ENCODE measurements around the gene TIAM2.

GRCh38 chr6:154996016-154996590 lies 988 bp downstream of the TIAM2 start:
- TF ChIP-seq, protein P1, sequence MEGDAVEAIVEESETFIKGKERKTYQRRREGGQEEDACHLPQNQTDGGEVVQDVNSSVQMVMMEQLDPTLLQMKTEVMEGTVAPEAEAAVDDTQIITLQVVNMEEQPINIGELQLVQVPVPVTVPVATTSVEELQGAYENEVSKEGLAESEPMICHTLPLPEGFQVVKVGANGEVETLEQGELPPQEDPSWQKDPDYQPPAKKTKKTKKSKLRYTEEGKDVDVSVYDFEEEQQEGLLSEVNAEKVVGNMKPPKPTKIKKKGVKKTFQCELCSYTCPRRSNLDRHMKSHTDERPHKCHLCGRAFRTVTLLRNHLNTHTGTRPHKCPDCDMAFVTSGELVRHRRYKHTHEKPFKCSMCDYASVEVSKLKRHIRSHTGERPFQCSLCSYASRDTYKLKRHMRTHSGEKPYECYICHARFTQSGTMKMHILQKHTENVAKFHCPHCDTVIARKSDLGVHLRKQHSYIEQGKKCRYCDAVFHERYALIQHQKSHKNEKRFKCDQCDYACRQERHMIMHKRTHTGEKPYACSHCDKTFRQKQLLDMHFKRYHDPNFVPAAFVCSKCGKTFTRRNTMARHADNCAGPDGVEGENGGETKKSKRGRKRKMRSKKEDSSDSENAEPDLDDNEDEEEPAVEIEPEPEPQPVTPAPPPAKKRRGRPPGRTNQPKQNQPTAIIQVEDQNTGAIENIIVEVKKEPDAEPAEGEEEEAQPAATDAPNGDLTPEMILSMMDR (IDR thresholded peaks at IDR 0.05): no peak
- TF ChIP-seq EP300 (IDR thresholded peaks at IDR 0.05) (no peak), POLR2A (IDR thresholded peaks at IDR 0.05) (no peak)

Measured in tibial nerve (tissue), 4 donors.